Coronary artery (tissue), 2 donors: ENCODE results near the gene CD8A.
A peak's percentile ranks its signal among the peaks of the same experiment; 100 is the strongest.

ENCODE experiments used
- DNase-seq: peaks from one replicate; pipeline ENCODE4 v3.0.0-alpha.2; 2017; ENCODE audit warnings: low spot score
- H3K27ac ChIP-seq, 2 donors: fragments of 200-600 bp; sonication (generic); one replicate each; pipeline ENCODE4 v1.5.1; 2016 to 2019
- H3K4me3 ChIP-seq: fragments of 200-600 bp; sonication (generic); 2 replicates; pipeline ENCODE4 v1.5.1; 2016; ENCODE audit warnings: mild to moderate bottlenecking, moderate library complexity
- CTCF ChIP-seq: fragments of 200-600 bp; sonication (generic); IDR thresholded peaks from one replicate; pipeline ENCODE4 v1.5.1; 2019; ENCODE audit warnings: antibody characterized with exemption

CD8A gene

GRCh38 chr2:86790134-86790675 lies 508 bp downstream of the CD8A start:
- Histone ChIP-seq H3K4me3 (peak overlapping the region; percentile 55), H3K27ac (no peak overlapping the region)
- no peak for DNase-seq
- no peak for TF ChIP-seq CTCF

GRCh38 chr2:86789687-86790133 lies 1.0 kb downstream of the CD8A start:
- no peak for TF ChIP-seq CTCF
- Histone ChIP-seq H3K4me3 (peak overlapping the region; percentile 55), H3K27ac (no peak overlapping the region)
- DNase-seq: no peak

GRCh38 chr2:86788881-86789686 lies 1.6 kb downstream of the CD8A start:
- DNase-seq: no peak
- TF ChIP-seq CTCF: no peak
- Histone ChIP-seq H3K4me3 (peak overlapping the region; percentile 55), H3K27ac (no peak overlapping the region)

GRCh38 chr2:86788165-86788564 lies 2.5 kb downstream of the CD8A start:
- Histone ChIP-seq H3K4me3 (no peak overlapping the region), H3K27ac (no peak overlapping the region)
- DNase-seq: no peak
- TF ChIP-seq CTCF: no peak

GRCh38 chr2:86787736-86788135 lies 3.0 kb downstream of the CD8A start:
- DNase-seq: no peak
- TF ChIP-seq CTCF: no peak
- H3K4me3 ChIP-seq: no peak overlapping the region
- H3K27ac ChIP-seq: no peak overlapping the region

GRCh38 chr2:86786001-86786536 lies 4.6 kb downstream of the CD8A start:
- Histone ChIP-seq H3K4me3 (no peak overlapping the region), H3K27ac (no peak overlapping the region)
- no peak for DNase-seq
- no peak for TF ChIP-seq CTCF

- DNase-seq: no peak
- H3K27ac ChIP-seq: no peak overlapping the region
- TF ChIP-seq CTCF: no peak
- H3K4me3 ChIP-seq: no peak overlapping the region
Measured at GRCh38 chr2:86785456-86785855, 5.3 kb downstream of the CD8A start.
